H7 (cell line): Measurements from ENCODE around the gene MSLN. TPM values are rescaled to one million over a fixed set of nuclear protein-coding genes. Genes with fewer than 3 reads are reported as not detected.
A peak's percentile ranks its signal among the peaks of the same experiment; 100 is the strongest.

Experiments used
- DNase-seq: peaks from one replicate; pipeline ENCODE4 v3.0.0; 2012
- H3K27me3 ChIP-seq: 2 replicates; pipeline ENCODE4 v1.6.0; 2011; ENCODE audit warnings: mild to moderate bottlenecking, low read length; ENCODE audit not compliant: control insufficient read depth, insufficient read depth
- H3K36me3 ChIP-seq: replicated peaks from 2 replicates; pipeline ENCODE4 v1.5.1; 2011; ENCODE audit warnings: low read length; ENCODE audit not compliant: control insufficient read depth, insufficient read depth
- H3K4me3 ChIP-seq: 2 replicates; pipeline ENCODE4 v1.5.1; 2011; ENCODE audit warnings: low read depth, mild to moderate bottlenecking, control low read depth, low read length, moderate library complexity; ENCODE audit not compliant: insufficient read depth
- total RNA-seq: library from RNA; depleted of rRNA; stranded (reverse); fragments of >200 nt; shearing (Covaris generic); gene quantifications from 2 replicates; pipeline ENCODE4 v1.2.3, GENCODE V29; 2014

MSLN gene
- total RNA-seq, 1 experiment from 2014 or later, result not detected

- H3K36me3 ChIP-seq, result peaks cover 5% of the 10 kb centered on the region
- peak within 1 kb of the TSS; percentile 30 for H3K4me3 ChIP-seq
- DNase-seq, result peak; percentile 98
- peaks cover 12% of the 10 kb centered on the region for H3K27me3 ChIP-seq
These were observed 39.7 kb downstream of the MSLN start, which contains the start of gene GNG13 for GRCh38 chr16:799948-800833. Gene GNG13 (minus strand): TSS chr16:800734. CDS start chr16:799077, 1,657 bp downstream.

GRCh38 chr16:800834-801511 lies 40.4 kb downstream of the MSLN start:
- Histone ChIP-seq H3K27me3 (peaks cover 12% of the 10 kb centered on the region), H3K4me3 (no peak overlapping the region; the same call in 1 of the 2 replicates), H3K36me3 (peaks cover 5% of the 10 kb centered on the region)
- DNase-seq, result peak; percentile 84

GRCh38 chr16:801584-802363 lies 41.2 kb downstream of the MSLN start:
- Histone ChIP-seq H3K36me3 (peaks cover 2% of the 10 kb centered on the region), H3K4me3 (no peak overlapping the region), H3K27me3 (peaks cover 12% of the 10 kb centered on the region)
- DNase-seq, result peak; percentile 74

- Histone ChIP-seq H3K36me3 (peaks cover 2% of the 10 kb centered on the region), H3K27me3 (peaks cover 12% of the 10 kb centered on the region), H3K4me3 (no peak overlapping the region)
- no peak for DNase-seq
These were observed 41.9 kb downstream of the MSLN start for GRCh38 chr16:802461-802860.

GRCh38 chr16:802914-803753 lies 42.6 kb downstream of the MSLN start:
- Histone ChIP-seq H3K27me3 (peaks cover 12% of the 10 kb centered on the region), H3K36me3 (no peaks in the 10 kb centered on the region), H3K4me3 (no peak overlapping the region)
- DNase-seq, result peak; percentile 73

- DNase-seq, result no peak
- Histone ChIP-seq H3K27me3 (peaks cover 12% of the 10 kb centered on the region), H3K4me3 (no peak overlapping the region), H3K36me3 (no peaks in the 10 kb centered on the region)
These were observed 43.2 kb downstream of the MSLN start for GRCh38 chr16:803754-804080.

- no peak overlapping the region for H3K4me3 ChIP-seq
- no peaks in the 10 kb centered on the region for H3K36me3 ChIP-seq
- DNase-seq, result peak; percentile 69
- H3K27me3 ChIP-seq, result peaks cover 10% of the 10 kb centered on the region
These were observed 43.9 kb downstream of the MSLN start for GRCh38 chr16:804193-805048.

GRCh38 chr16:805474-805873 lies 44.9 kb downstream of the MSLN start:
- no peaks in the 10 kb centered on the region for H3K36me3 ChIP-seq
- H3K4me3 ChIP-seq, result no peak overlapping the region
- peaks cover 7% of the 10 kb centered on the region for H3K27me3 ChIP-seq
- DNase-seq, result no peak

GRCh38 chr16:807347-808084 lies 47.0 kb downstream of the MSLN start:
- Histone ChIP-seq H3K36me3 (no peaks in the 10 kb centered on the region), H3K27me3 (peaks cover 5% of the 10 kb centered on the region; the same call in 1 of the 2 replicates), H3K4me3 (peak overlapping the region; percentile 69)
- DNase-seq, result peak; percentile 96

- Histone ChIP-seq H3K27me3 (peaks cover 6% of the 10 kb centered on the region; the same call in 1 of the 2 replicates), H3K4me3 (peak overlapping the region; percentile 69), H3K36me3 (no peaks in the 10 kb centered on the region)
- no peak for DNase-seq
These were observed 47.5 kb downstream of the MSLN start for GRCh38 chr16:808085-808386.

- Histone ChIP-seq H3K27me3 (peaks cover 8% of the 10 kb centered on the region; the same call in 1 of the 2 replicates), H3K4me3 (peak overlapping the region; percentile 27), H3K36me3 (no peaks in the 10 kb centered on the region)
- DNase-seq, result peak; percentile 98
These were observed 52.8 kb downstream of the MSLN start for GRCh38 chr16:813204-813915.

GRCh38 chr16:813916-814412 lies 53.4 kb downstream of the MSLN start:
- no peaks in the 10 kb centered on the region for H3K36me3 ChIP-seq
- H3K4me3 ChIP-seq, result no peak overlapping the region
- H3K27me3 ChIP-seq, result peaks cover 8% of the 10 kb centered on the region; the same call in 1 of the 2 replicates
- no peak for DNase-seq
